H1 (cell line): Measurements from ENCODE around the gene HLTF. TPM values are rescaled to one million over a fixed set of nuclear protein-coding genes. Genes with fewer than 3 reads are reported as not detected.

Source experiments
- CTCF ChIA-PET: fragments of 300-600 bp; sonication (Branson Sonifier 250); formaldehyde crosslinking; loops from one replicate; lab custom pipeline; 2021; ENCODE audit not compliant: partially characterized antibody; lab: Charles Lee
- POLR2A ChIA-PET: fragments of 300-600 bp; sonication (Branson Sonifier 250); formaldehyde crosslinking; loops from one replicate; lab custom pipeline; 2021; ENCODE audit warnings: inconsistent platforms; ENCODE audit not compliant: partially characterized antibody; lab: Charles Lee
- DNase-seq, 2 experiments: peaks; one replicate each; pipeline versions ENCODE4 v3.0.0 to v3.0.0-alpha.2; 2010 to 2022; ENCODE audit warnings: low spot score in 2 of 2, low read depth in 1 of 2, mixed read lengths in 1 of 2
- FAIRE-seq: peaks from 2 replicates; lab custom pipeline; 2011; peaks lifted over from hg19 to GRCh38; lab: Jason Lieb, UNC
- H2AFZ ChIP-seq: 2 replicates; pipeline ENCODE4 v1.8.1; 2012; ENCODE audit warnings: low read length, inconsistent platforms
- H2AK5ac ChIP-seq: 2 replicates; pipeline ENCODE4 v1.6.1; 2013; ENCODE audit warnings: low read depth, low read length
- H2BK120ac ChIP-seq: replicated peaks from 2 replicates; pipeline ENCODE3; 2013; ENCODE audit warnings: low read depth, low read length, inconsistent platforms
- H2BK12ac ChIP-seq: 2 replicates; pipeline ENCODE4 v1.6.1; 2013; ENCODE audit warnings: low read depth, low read length
- H2BK15ac ChIP-seq: 2 replicates; pipeline ENCODE4 v1.6.1; 2013; ENCODE audit warnings: low read length
- H2BK20ac ChIP-seq: 2 replicates; pipeline ENCODE4 v1.6.1; 2013; ENCODE audit warnings: low read length
- H2BK5ac ChIP-seq: 2 replicates; pipeline ENCODE4 v1.6.1; 2013; ENCODE audit warnings: low read depth, low read length
- H3K14ac ChIP-seq: 2 replicates; pipeline ENCODE4 v1.6.1; 2013; ENCODE audit warnings: inconsistent platforms; ENCODE audit not compliant: insufficient read length
- H3K18ac ChIP-seq: 2 replicates; pipeline ENCODE4 v1.6.1; 2013; ENCODE audit warnings: low read length; ENCODE audit errors: extremely low read depth
- H3K23ac ChIP-seq: 2 replicates; pipeline ENCODE4 v1.6.1; 2013; ENCODE audit warnings: inconsistent platforms; ENCODE audit not compliant: insufficient read length
- H3K23me2 ChIP-seq: 2 replicates; pipeline ENCODE4 v1.6.1; 2013; ENCODE audit warnings: low read depth, low read length
- H3K27ac ChIP-seq: 2 replicates; pipeline ENCODE4 v1.6.1; 2011; ENCODE audit warnings: low read depth, low read length, inconsistent platforms
- H3K27me3 ChIP-seq, 4 experiments: replicated peaks in 1 of 4; 1 replicate in 1 of 4; 2 replicates in 3 of 4; pipeline versions ENCODE4 v1.6.1 to v1.8.1; 2011 to 2013; ENCODE audit warnings: low read length in 3 of 4, mild to moderate bottlenecking in 3 of 4, inconsistent platforms in 2 of 4, mixed read lengths in 2 of 4, moderate library complexity in 1 of 4; ENCODE audit not compliant: control insufficient read depth in 3 of 4, insufficient read depth in 3 of 4; ENCODE audit errors: extremely low read depth in 1 of 4
- H3K36me3 ChIP-seq, 4 experiments: 2 replicates each; pipeline versions ENCODE4 v1.6.1 to v1.8.1; 2011 to 2013; ENCODE audit warnings: mild to moderate bottlenecking in 4 of 4, low read length in 3 of 4, moderate library complexity in 2 of 4, control low read depth in 1 of 4, inconsistent platforms in 1 of 4; ENCODE audit not compliant: insufficient read depth in 4 of 4, control insufficient read depth in 2 of 4
- H3K4ac ChIP-seq: replicated peaks from 2 replicates; pipeline ENCODE3; 2013; ENCODE audit warnings: low read length, low read depth, mixed read lengths, inconsistent platforms; ENCODE audit not compliant: insufficient read length
- H3K4me1 ChIP-seq, 4 experiments: replicated peaks in 1 of 4; 1 replicate in 1 of 4; 2 replicates in 3 of 4; pipeline versions ENCODE4 v1.6.1 to v1.8.1; 2011 to 2013; ENCODE audit warnings: low read length in 3 of 4, inconsistent platforms in 2 of 4, mixed read lengths in 1 of 4; ENCODE audit not compliant: insufficient read depth in 4 of 4, control insufficient read depth in 3 of 4
- H3K4me2 ChIP-seq, 2 experiments: 2 replicates each; pipeline versions ENCODE4 v1.6.1 to v1.8.1; 2011 to 2013; ENCODE audit warnings: low read depth in 2 of 2, low read length in 2 of 2, control low read depth in 1 of 2, inconsistent platforms in 1 of 2, mild to moderate bottlenecking in 1 of 2; ENCODE audit not compliant: insufficient read depth in 1 of 2
- H3K4me3 ChIP-seq, 4 experiments: fragments of 200-600, 300-600 bp in 1 of 4; sonication (generic), shearing (Covaris generic), sonication (Bioruptor Twin) in 1 of 4; 2 replicates each; pipeline versions ENCODE4 v1.5.1 to v1.8.1; 2011 to 2016; ENCODE audit warnings: low read length in 4 of 4, low read depth in 3 of 4, control low read depth in 2 of 4, inconsistent platforms in 2 of 4, mild to moderate bottlenecking in 2 of 4, mixed read lengths in 1 of 4, moderate library complexity in 1 of 4; ENCODE audit not compliant: insufficient read depth in 2 of 4; ENCODE audit errors: extremely low read depth in 1 of 4
- H3K56ac ChIP-seq: replicated peaks from 2 replicates; pipeline ENCODE3; 2013; ENCODE audit warnings: low read depth, mild to moderate bottlenecking, mixed read lengths, low read length, inconsistent platforms; ENCODE audit not compliant: insufficient read length
- H3K79me1 ChIP-seq: 2 replicates; pipeline ENCODE4 v1.6.1; 2013; ENCODE audit warnings: low read depth, low read length, control low read depth
- H3K79me2 ChIP-seq, 2 experiments: 2 replicates each; pipeline versions ENCODE4 v1.6.1 to v1.8.1; 2012 to 2013; ENCODE audit warnings: low read length in 2 of 2, mild to moderate bottlenecking in 2 of 2, inconsistent platforms in 1 of 2; ENCODE audit not compliant: insufficient read depth in 2 of 2, control insufficient read depth in 1 of 2
- H3K9ac ChIP-seq, 4 experiments: replicated peaks in 1 of 4; 1 replicate in 1 of 4; 2 replicates in 3 of 4; pipeline versions ENCODE4 v1.6.1 to v1.8.1; 2011 to 2013; ENCODE audit warnings: low read depth in 3 of 4, low read length in 3 of 4, control low read depth in 2 of 4, mild to moderate bottlenecking in 2 of 4, moderate library complexity in 2 of 4, inconsistent platforms in 1 of 4; ENCODE audit errors: extremely low read depth in 1 of 4
- H3K9me3 ChIP-seq, 2 experiments: 2 replicates each; pipeline versions ENCODE4 v1.6.1 to v1.8.1; 2012 to 2013; ENCODE audit warnings: mild to moderate bottlenecking in 2 of 2, moderate library complexity in 2 of 2, control low read depth in 1 of 2, inconsistent platforms in 1 of 2, low read depth in 1 of 2, low read length in 1 of 2, mixed read lengths in 1 of 2; ENCODE audit not compliant: insufficient read depth in 2 of 2
- H4K20me1 ChIP-seq, 2 experiments: replicated peaks in 1 of 2; 2 replicates each; pipeline versions ENCODE3 to v1.8.1; 2011 to 2013; ENCODE audit warnings: inconsistent platforms in 2 of 2, low read length in 2 of 2, mild to moderate bottlenecking in 1 of 2; ENCODE audit not compliant: insufficient read depth in 2 of 2, control insufficient read depth in 1 of 2
- H4K5ac ChIP-seq: 2 replicates; pipeline ENCODE4 v1.6.1; 2013; ENCODE audit warnings: low read length, low read depth, mixed read lengths, inconsistent platforms; ENCODE audit not compliant: insufficient read length
- H4K8ac ChIP-seq: 2 replicates; pipeline ENCODE4 v1.8.0; 2013; ENCODE audit warnings: mild to moderate bottlenecking, moderate library complexity, low read length, inconsistent platforms; ENCODE audit not compliant: insufficient read depth; ENCODE audit errors: extremely low read depth
- H4K91ac ChIP-seq: replicated peaks from 2 replicates; pipeline ENCODE3; 2013; ENCODE audit warnings: low read length, mixed read lengths, inconsistent platforms; ENCODE audit not compliant: insufficient read length
- BRCA1 ChIP-seq: IDR thresholded peaks from 2 replicates; pipeline ENCODE4 v1.6.1; 2012; ENCODE audit warnings: low read depth, low read length, improper control_type of control experiment
- GABPA ChIP-seq: IDR thresholded peaks from 2 replicates; pipeline ENCODE4 v1.6.1; 2011; ENCODE audit warnings: mild to moderate bottlenecking, low read length, moderate library complexity, borderline replicate concordance; ENCODE audit not compliant: insufficient read depth
- NRF1 ChIP-seq: IDR thresholded peaks from 2 replicates; pipeline ENCODE4 v1.6.1; 2011; ENCODE audit warnings: mild to moderate bottlenecking, low read depth, low read length, improper control_type of control experiment
- SIX5 ChIP-seq: IDR thresholded peaks from 2 replicates; pipeline ENCODE4 v1.6.1; 2011; ENCODE audit warnings: mild to moderate bottlenecking, low read depth, low read length
- WGBS, 2 experiments: shearing (Covaris generic) in 1 of 2; methylation state at CpG; one replicate each; pipeline versions ENCODE4 v1.1.6 to v1.1.7; 2013 to 2015; ENCODE audit warnings: low lambda C conversion rate in 2 of 2, mixed read lengths in 2 of 2, inconsistent platforms in 1 of 2, low coverage in 1 of 2, missing lambda C conversion rate in 1 of 2; ENCODE audit not compliant: insufficient replicate concordance in 2 of 2, insufficient coverage in 1 of 2, insufficient read length in 1 of 2; ENCODE audit errors: extremely low coverage in 1 of 2, missing lambda C conversion rate in 1 of 2; 5-methylcytosine and 5-hydroxymethylcytosine counted together
- polyA plus RNA-seq, 7 experiments: library from polyadenylated mRNA; depleted of rRNA in 3 of 7; stranded (reverse) in 5 of 7; unstranded in 2 of 7; fragments of >200 nt in 5 of 7; fragments of 200-250 nt in 2 of 7; gene quantifications; 1 replicate in 5 of 7; 2 replicates in 1 of 7; 4 replicates in 1 of 7; pipeline versions ENCODE4 v1.2.1 to v1.2.3, GENCODE V29; 2011 to 2013; ENCODE audit warnings: missing spikeins in 2 of 7, mixed read lengths in 2 of 7
- total RNA-seq: library from RNA; stranded (reverse); fragmentation: NEBNext Ultra II Directional; extraction: Animal tissue kit (Norgen Biotek cat#: 25700); gene quantifications from 2 replicates; pipeline ENCODE4 v1.2.1, GENCODE V29; 2021

Gene HLTF
- total and polyA plus RNA-seq, 2 of the 8 experiments (the other 6 are each of a cell fraction or from before 2014, with no cell fraction given): 18.1 to 60.3 TPM

DNA sequence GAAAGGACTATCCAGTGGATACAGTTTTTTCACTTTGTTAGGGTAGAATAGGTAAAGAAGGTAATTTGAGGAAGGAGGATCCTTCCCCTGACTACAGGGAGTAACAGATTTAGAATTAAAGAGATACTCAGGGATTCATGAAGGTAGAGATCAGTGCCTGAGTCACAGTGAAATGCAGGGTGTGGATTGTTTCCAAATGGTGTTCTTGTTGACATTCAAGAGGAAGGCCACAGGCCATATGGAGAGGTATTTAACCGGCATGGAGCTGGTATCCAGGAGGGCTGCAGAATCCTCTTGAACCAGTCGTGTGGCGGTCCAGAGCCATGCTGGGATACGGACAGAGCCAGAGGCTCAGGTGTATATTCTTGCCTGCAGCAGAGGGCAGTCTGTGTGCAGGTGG is 66.8 kb downstream of the HLTF start:
- Histone ChIP-seq H2AFZ (no peak overlapping the region), H3K4ac (no peak overlapping the region), H3K36me3 (peaks cover 0 to 22% (median 5%) of the 10 kb centered on the region in 4 experiments; a peak in 3 of 8 replicates), H3K9me3 (peaks cover 6 to 10% of the 10 kb centered on the region in 2 experiments; a peak in 3 of 4 replicates), H3K4me2 (no peak overlapping the region), H4K91ac (peak overlapping the region; percentile 37), H3K9ac (no peak overlapping the region), H3K27me3 (no peaks in the 10 kb centered on the region), H4K20me1 (no peaks in the 10 kb centered on the region), H3K14ac (no peak overlapping the region), H2BK5ac (peak overlapping the region; percentile 90; the same call in 1 of the 2 replicates), H2BK15ac (0 out of 2 replicates have a peak overlapping the region, but pooled peaks have one; percentile 21), H2BK120ac (peak overlapping the region; percentile 59), H3K79me2 (no peaks in the 10 kb centered on the region), H3K23ac (no peak overlapping the region), H2BK12ac (peak overlapping the region; percentile 95; the same call in 1 of the 2 replicates), H3K56ac (no peak overlapping the region), H3K4me1 (peaks cover 2 to 20% (median 15%) of the 10 kb centered on the region in 4 experiments), H4K5ac (no peak overlapping the region), H3K27ac (no peak overlapping the region), H3K18ac (peak overlapping the region; percentile 91), H4K8ac (no peak overlapping the region), H3K79me1 (peaks cover 2% of the 10 kb centered on the region; the same call in 1 of the 2 replicates), H2BK20ac (peak overlapping the region; percentile 98), H3K4me3 (no peak overlapping the region), H3K23me2 (no peaks in the 10 kb centered on the region), H2AK5ac (peak overlapping the region; percentile 84; the same call in 1 of the 2 replicates)
- WGBS, 2 experiments: 82% methylated on average over 4 of the region's 4 CpGs; no CpG with 5 or more reads in 1 of the 2 experiments
- no peak for TF ChIP-seq SIX5
- no peak for TF ChIP-seq NRF1
- no peak for TF ChIP-seq GABPA
- no peak for TF ChIP-seq BRCA1
- DNase-seq (no peak), FAIRE-seq (no peak)
- ChIA-PET CTCF (interaction anchor here (0.6 to 3.9 kb wide), 2 partner anchors 63 to 690 kb away, joined by 3 to 25 read pairs; no protein-coding TSS in a partner anchor), POLR2A (interaction anchor here (1.0 kb wide), 1 partner anchor 28 kb away, joined by 4 read pairs; no protein-coding TSS in a partner anchor)
